Activated CD4-positive, alpha-beta T cell treated with anti-CD3 and anti-CD28 coated beads, Interleukin-2, Interleukin-6, amounts not matched to agents 100 ng/mL and 50 ng/mL, durations not matched to agents 16 hours and 8 hours (primary cell): ENCODE results near the gene ZNF527.
"Not testable (repeated sequence)": the region's sequence is repeated elsewhere in the genome, so short reads cannot be mapped to it uniquely, and the experiment has no call there.

ENCODE experiments used
- DNase-seq: peaks from one replicate; pipeline ENCODE4 v3.0.0-alpha.2; 2020

Gene ZNF527

GRCh38 chr19:37370880-37371661, at the start of gene ZNF527:
Gene ZNF527 (plus strand): TSS chr19:37371099. CDS start chr19:37374199, 3,100 bp downstream.
- peak; percentile 97 for DNase-seq

DNA sequence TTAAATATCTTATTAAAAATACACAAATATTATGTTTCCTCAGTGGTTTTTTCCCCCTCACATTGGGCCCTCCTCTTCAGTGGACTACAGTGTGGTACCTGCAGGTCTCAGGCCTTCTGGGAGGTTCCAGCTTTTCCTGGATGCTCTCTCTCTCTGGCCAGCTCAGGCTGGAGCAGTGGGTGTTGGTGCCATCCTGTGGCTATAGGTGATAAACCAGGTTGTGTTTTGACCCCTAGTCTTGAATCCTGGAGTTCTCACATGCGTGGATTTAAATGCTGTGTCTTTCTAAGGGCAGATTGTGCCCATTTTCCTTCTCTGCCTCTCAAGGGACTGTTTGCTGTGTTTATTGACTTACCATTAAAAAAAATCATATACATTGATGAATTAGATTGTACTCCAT, 41.2 kb upstream of the ZNF527 start:
- no peak for DNase-seq

GRCh38 chr19:37332839-37333238, 38.1 kb upstream of the ZNF527 start:
- DNase-seq: no peak

- DNase-seq: no peak
Observed at GRCh38 chr19:37333457-37333856, 37.4 kb upstream of the ZNF527 start.

- peak; percentile 87 for DNase-seq
Observed at GRCh38 chr19:37334179-37335071, 36.5 kb upstream of the ZNF527 start.

- DNase-seq: no peak
Observed at GRCh38 chr19:37342753-37343152, 28.1 kb upstream of the ZNF527 start.

DNA sequence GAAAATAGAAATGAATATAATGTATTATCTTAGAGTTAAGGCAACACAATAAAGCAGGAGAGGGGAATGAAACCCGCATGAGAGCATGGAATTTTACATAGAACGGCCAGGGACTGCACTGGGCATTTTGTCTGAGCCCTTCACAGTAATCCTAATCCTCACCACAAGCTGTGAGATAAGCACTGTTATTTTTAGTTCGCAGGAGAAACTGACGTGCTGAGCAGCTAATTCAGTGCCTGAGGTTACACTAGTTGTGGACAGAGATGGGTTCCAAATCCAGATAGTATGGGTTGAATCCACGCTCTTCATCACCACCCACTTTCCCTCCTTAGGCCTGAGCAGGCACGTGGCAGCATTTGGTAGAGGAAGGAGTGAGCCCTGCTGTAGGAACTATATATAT, 24.8 kb upstream of the ZNF527 start:
- no peak for DNase-seq

DNA sequence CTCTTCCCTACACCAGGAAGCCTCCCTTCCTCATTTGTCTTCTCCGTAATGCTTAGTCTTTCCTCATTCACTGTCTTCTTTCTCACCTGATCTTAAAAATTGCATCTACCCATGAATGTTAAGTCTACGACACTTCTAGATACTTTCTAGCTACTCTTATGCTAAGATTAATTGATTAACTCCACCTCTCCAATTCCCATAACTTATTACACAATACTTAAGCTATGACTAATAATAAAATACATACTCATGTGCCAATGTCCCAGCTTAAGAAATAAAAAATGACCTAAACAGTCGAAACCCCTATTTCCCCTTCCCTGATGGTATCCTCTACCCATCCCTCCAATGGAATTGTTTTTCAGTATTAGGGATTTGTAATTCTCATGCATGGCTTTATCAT, 22.8 kb upstream of the ZNF527 start:
- DNase-seq: no peak

DNA sequence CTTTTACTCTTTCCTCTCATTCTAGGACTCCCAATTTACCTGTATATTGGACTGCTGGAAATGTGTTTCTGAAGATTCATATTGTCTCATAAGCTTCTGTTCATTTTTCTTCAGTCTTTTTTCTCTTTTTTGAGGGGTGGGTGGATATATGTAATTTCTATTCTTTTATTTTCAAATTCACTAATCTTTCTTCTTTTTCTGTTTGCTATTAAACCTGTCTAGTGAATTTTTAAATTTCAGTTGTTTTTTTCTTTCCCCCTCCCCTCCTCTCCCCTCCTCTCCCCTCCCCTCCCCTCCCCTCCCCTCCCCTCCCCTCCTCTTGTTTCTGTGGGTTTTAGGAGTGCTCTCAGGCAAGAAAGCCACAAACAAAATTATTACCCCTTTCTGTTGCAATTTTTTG, 16.9 kb upstream of the ZNF527 start:
- DNase-seq: no peak

DNA sequence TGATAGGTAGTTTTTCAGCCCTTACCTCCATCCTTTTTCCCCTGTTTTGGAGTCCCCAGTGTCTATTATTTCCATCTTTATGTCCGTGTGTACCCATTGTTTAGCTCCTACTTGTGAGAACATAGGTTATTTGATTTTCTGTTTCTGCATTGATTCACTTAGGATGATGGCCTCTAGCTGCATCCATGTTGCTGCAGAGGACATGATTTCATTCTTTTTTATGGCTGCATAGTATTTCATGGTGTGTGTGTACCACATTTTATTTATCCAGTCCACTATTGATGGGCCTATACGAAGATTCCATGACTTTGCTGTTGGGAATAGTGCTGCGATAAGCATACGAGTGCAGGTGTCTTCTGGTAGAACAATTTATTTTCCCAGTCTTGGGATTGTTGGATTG, 15.0 kb upstream of the ZNF527 start:
- DNase-seq: no peak

DNA sequence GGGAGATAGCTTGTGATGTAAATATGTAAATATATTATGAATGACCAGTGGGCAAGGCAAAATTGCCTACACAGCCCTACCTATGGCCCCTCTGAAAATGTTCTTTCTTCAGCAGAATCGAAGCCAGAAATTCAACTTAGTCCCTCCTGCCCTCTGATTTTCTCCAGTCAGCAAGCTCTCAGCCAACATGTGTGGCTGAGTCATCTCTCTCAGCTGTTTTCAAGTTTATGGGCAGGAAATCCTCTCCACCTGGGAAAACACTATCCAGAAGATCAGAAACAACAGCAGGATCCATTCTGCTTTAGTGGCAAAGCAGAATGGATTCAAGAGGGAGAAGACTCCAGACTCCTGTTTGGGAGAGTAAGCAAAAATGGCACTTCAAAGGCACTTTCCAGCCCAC, 8.9 kb upstream of the ZNF527 start:
- no peak for DNase-seq

GRCh38 chr19:37362733-37363132, 8.2 kb upstream of the ZNF527 start:
- no peak for DNase-seq

DNA sequence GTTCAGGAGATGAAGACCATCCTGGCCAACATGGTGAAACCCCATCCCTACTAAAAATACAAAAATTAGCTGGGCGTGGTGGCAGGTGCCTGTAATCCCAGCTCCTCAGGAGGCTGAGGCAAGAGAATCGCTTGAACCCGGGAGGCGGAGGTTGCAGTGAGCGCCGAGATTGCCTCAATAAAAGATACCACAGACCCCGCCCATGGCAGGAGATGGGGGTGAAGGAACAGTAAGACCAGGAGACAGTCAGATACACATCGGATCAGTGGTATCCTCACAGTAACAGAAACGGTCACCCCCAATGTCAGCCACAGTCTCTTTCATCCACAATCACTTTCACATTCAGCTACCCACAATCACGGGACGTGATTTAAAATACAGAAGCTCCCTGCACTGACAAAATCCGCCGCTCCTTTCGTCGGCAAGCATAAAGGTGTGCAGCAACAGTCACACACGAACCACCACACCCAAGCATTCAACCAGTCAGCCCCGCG, 466 bp upstream of the ZNF527 start:
- DNase-seq: not testable (repeated sequence)

GRCh38 chr19:37389234-37389633, 18.3 kb downstream of the ZNF527 start:
- DNase-seq: no peak

DNA sequence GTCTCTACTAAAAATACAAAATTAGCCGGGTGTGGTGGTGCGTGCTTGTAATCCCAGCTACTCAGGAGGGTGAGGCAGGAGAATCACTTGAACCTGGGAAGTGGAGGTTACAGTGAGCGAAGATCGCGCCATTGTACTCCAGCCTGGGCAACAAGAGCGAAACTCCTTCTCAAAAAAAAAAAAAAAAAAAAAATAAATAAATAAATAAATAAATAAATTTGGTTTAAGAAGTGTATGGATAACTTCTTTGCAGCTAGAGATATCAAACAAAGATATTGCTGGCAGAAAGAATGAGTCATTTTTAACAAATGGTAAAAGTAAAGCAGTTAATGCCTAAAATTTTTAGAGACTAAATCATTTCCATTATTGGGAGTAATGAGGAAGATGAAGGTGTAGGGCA, 20.5 kb downstream of the ZNF527 start:
- DNase-seq: not testable (repeated sequence)

GRCh38 chr19:37401078-37401477, 30.2 kb downstream of the ZNF527 start:
- DNase-seq: no peak

DNA sequence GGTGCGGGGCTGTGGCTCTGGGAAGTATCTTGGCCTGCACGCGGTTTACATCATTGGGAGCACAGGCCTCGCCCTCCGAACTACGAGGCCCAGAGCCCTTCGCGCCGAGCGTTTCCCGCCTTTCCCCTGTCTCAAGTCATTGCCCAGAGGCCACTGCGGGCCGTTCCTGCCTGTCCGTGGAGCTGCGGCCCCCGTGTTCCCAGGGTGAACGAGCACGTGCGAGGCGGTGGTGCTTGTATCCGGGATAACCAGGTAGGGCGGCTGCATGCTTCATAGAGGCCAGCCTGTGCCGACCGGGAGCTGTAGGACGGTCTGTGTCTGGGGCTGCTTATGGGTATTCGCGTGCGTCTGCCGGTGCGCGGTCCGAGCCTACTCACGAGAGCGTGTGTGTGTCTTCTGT, 32.5 kb downstream of the ZNF527 start:
- no peak for DNase-seq

DNA sequence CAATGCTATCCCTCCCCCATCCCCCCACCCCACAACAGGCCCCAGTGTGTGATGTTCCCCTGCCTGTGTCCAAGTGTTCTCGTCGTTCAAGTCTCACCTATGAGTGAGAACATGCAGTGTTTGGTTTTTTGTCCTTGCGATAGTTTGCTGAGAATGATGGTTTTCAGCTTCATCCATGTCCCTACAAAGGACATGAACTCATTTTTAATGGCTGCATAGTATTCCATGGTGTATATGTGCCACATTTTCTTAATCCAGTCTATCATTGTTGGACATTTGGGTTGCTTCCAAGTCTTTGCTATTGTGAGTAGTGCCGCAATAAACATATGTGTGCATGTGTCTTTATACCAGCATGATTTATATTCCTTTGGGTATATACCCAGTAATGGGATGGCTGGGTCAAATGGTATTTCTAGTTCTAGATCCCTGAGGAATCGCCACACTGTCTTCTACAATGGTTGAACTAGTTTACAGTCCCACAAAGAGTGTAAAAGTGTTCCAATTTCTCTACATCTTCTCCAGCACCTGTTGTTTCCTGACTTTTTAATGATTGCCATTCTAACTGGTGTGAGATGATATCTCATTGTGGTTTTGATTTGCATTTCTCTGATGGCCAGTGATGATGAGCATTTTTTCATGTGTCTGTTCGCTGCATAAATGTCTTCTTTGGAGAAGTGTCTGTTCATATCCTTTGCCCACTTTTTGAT, 35.4 kb downstream of the ZNF527 start:
- DNase-seq: not testable (repeated sequence)

DNA sequence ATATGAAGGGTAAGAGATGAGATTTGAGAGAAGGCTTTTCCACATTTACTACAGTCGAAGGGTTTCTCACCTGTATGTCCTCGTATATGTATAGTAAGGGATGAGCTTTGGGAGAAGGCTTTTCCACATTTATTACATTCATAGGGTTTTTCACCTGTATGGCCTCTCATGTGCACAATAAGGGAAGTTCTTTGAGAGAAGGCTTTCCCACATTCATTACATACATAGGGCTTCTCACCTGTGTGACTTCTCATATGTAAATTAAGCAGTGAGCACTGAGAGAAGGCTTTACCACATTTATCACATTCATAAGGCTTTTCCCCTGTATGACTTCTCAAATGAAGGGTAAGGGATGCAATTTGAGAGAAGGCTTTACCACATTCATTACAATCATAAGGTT, 41.8 kb downstream of the ZNF527 start:
- no peak for DNase-seq

GRCh38 chr19:37413313-37414084, 42.6 kb downstream of the ZNF527 start:
- no peak for DNase-seq
